ENCODE results near the gene GARNL3.

- no peak for TF ChIP-seq ZNF114 (CRISPR knock-in tag; IDR thresholded peaks at IDR 0.05)
- TF ChIP-seq, protein P1, sequence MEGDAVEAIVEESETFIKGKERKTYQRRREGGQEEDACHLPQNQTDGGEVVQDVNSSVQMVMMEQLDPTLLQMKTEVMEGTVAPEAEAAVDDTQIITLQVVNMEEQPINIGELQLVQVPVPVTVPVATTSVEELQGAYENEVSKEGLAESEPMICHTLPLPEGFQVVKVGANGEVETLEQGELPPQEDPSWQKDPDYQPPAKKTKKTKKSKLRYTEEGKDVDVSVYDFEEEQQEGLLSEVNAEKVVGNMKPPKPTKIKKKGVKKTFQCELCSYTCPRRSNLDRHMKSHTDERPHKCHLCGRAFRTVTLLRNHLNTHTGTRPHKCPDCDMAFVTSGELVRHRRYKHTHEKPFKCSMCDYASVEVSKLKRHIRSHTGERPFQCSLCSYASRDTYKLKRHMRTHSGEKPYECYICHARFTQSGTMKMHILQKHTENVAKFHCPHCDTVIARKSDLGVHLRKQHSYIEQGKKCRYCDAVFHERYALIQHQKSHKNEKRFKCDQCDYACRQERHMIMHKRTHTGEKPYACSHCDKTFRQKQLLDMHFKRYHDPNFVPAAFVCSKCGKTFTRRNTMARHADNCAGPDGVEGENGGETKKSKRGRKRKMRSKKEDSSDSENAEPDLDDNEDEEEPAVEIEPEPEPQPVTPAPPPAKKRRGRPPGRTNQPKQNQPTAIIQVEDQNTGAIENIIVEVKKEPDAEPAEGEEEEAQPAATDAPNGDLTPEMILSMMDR (conservative IDR thresholded peaks at IDR 0.05; ENCODE audit: low read depth in 2 of 2), result no peak
- TF ChIP-seq CREB1 (CRISPR knock-in tag; IDR thresholded peaks at IDR 0.05; ENCODE audit: low read depth), result no peak
Observed at GRCh38 chr9:127262602-127263001, 2.0 kb upstream of the GARNL3 start.
